K562 (cell line): ENCODE data around the gene OLFML3. TPM values are rescaled to one million over a fixed set of nuclear protein-coding genes. Genes with fewer than 3 reads are reported as not detected.
A peak's percentile ranks its signal among the peaks of the same experiment; 100 is the strongest.

Experiments
- ATAC-seq: fragments of 200-7000 bp; cut with Tn5 transposase; 3 replicates; pipeline ENCODE4 v1.9.1; 2020; ENCODE audit warnings: moderate library complexity
- BruUV-seq: library from RNA; stranded (reverse); fragments of 400-500 nt; replicated peaks from 2 replicates; lab custom pipeline; 2021; lab: Mats Ljungman, UMichigan
- CTCF ChIA-PET: fragments of 300-600 bp; formaldehyde crosslinking; extraction: SDS; loops from one replicate; lab custom pipeline; 2021; ENCODE audit warnings: low intra/inter-chr PET ratio; lab: Yijun Ruan, JAX
- POLR2A ChIA-PET: fragments of 300-600, 350-650 bp; sonication (Branson Sonifier 250); formaldehyde crosslinking; extraction: SDS; loops from one replicate; lab custom pipeline; 2021; ENCODE audit warnings: antibody characterized with exemption, inconsistent platforms; lab: Yijun Ruan, JAX
- DNase-seq, 4 experiments: peaks; one replicate each; pipeline versions ENCODE4 v3.0.0 to v3.0.0-alpha.2; 2011 to 2018; ENCODE audit warnings: low spot score in 3 of 4, mixed read lengths in 3 of 4; ENCODE audit errors: extremely low read depth in 1 of 4
- FAIRE-seq: peaks from 2 replicates; lab custom pipeline; 2011; peaks lifted over from hg19 to GRCh38; lab: Jason Lieb, UNC
- H2AFZ ChIP-seq: 2 replicates; pipeline ENCODE4 v1.6.0; 2011; ENCODE audit warnings: low read depth, low read length, control low read depth, inconsistent platforms
- H3K27ac ChIP-seq: fragments of 200-600 bp; 3 replicates; pipeline ENCODE4 v1.8.0; 2011; ENCODE audit warnings: low read depth, mild to moderate bottlenecking, control low read depth, inconsistent platforms, low read length, moderate library complexity, mixed read lengths; ENCODE audit errors: extremely low read depth
- H3K27me3 ChIP-seq, 2 experiments: fragments of 300-600 bp in 1 of 2; 2 replicates in 1 of 2; 3 replicates in 1 of 2; pipeline versions ENCODE4 v1.6.0 to v1.8.0; 2011; ENCODE audit warnings: inconsistent platforms in 2 of 2, low read length in 2 of 2, mild to moderate bottlenecking in 1 of 2, mixed read lengths in 1 of 2, moderate library complexity in 1 of 2; ENCODE audit not compliant: control insufficient read depth in 2 of 2, insufficient read depth in 2 of 2
- H3K36me3 ChIP-seq: fragments of 300-600 bp; 3 replicates; pipeline ENCODE4 v1.8.0; 2011; ENCODE audit warnings: mild to moderate bottlenecking, low read length, inconsistent platforms; ENCODE audit not compliant: control insufficient read depth, insufficient read depth
- H3K4me1 ChIP-seq, 2 experiments: fragments of 200-600 bp in 1 of 2; replicated peaks in 1 of 2; 2 replicates in 1 of 2; 3 replicates in 1 of 2; pipeline versions ENCODE4 v1.5.1 to v1.8.0; 2011; ENCODE audit warnings: inconsistent platforms in 2 of 2, low read length in 2 of 2, mild to moderate bottlenecking in 1 of 2, mixed read lengths in 1 of 2, moderate library complexity in 1 of 2; ENCODE audit not compliant: control insufficient read depth in 2 of 2, insufficient read depth in 2 of 2
- H3K4me2 ChIP-seq: 2 replicates; pipeline ENCODE4 v1.6.1; 2011; ENCODE audit warnings: low read length, control low read depth, inconsistent platforms, mixed read lengths; ENCODE audit not compliant: insufficient read depth
- H3K4me3 ChIP-seq: fragments of 200-600 bp; sonication (generic), shearing (Covaris generic); 2 replicates; pipeline ENCODE4 v1.5.1; 2016; ENCODE audit warnings: control low read depth, inconsistent platforms
- H3K79me2 ChIP-seq: fragments of 200-600 bp; 3 replicates; pipeline ENCODE4 v1.8.0; 2011; ENCODE audit warnings: low read length, inconsistent platforms; ENCODE audit not compliant: control insufficient read depth, insufficient read depth
- H3K9ac ChIP-seq, 2 experiments: 2 replicates each; pipeline versions ENCODE4 v1.6.0 to v1.6.1; 2011; ENCODE audit warnings: low read depth in 2 of 2, low read length in 2 of 2, control low read depth in 1 of 2, inconsistent platforms in 1 of 2, mild to moderate bottlenecking in 1 of 2, mixed read lengths in 1 of 2; ENCODE audit not compliant: insufficient read depth in 1 of 2
- H3K9me1 ChIP-seq: one replicate; pipeline ENCODE4 v1.6.0; 2011; ENCODE audit warnings: inconsistent platforms, mild to moderate bottlenecking, low read length, moderate library complexity; ENCODE audit not compliant: control insufficient read depth, insufficient read depth
- H3K9me3 ChIP-seq: replicated peaks from 2 replicates; pipeline ENCODE4 v1.5.1; 2011; ENCODE audit warnings: low read depth, low read length, inconsistent platforms; ENCODE audit not compliant: control insufficient read depth, insufficient read depth
- H4K20me1 ChIP-seq: replicated peaks from 2 replicates; pipeline ENCODE4 v1.6.1; 2011; ENCODE audit warnings: low read length, inconsistent platforms, mixed read lengths; ENCODE audit not compliant: control insufficient read depth, insufficient read depth
- TBL1XR1 ChIP-seq, 2 experiments: IDR thresholded peaks; 2 replicates each; pipeline ENCODE4 v1.6.1; 2012; ENCODE audit warnings: improper control_type of control experiment in 2 of 2, low read length in 2 of 2, mild to moderate bottlenecking in 1 of 2
- ZBTB11 ChIP-seq, 3 experiments: fragments of 200-800 bp in 1 of 3; fragments of 250-450 bp in 1 of 3; fragments of 450-650 bp in 1 of 3; sonication (Bioruptor Pico) in 1 of 3; sonication (Bioruptor generic) in 1 of 3; formaldehyde crosslinking in 1 of 3; IDR thresholded peaks; 2 replicates each; pipeline versions ENCODE4 v1.6.1 to v1.8.0; 2016 to 2022; ENCODE audit warnings: mild to moderate bottlenecking in 2 of 3, missing genetic modification characterization in 2 of 3, missing compliant biosample characterization in 1 of 3, moderate library complexity in 1 of 3
- WGBS: fragments of 100-300 bp; shearing (Covaris generic); methylation state at CpG from one replicate; pipeline ENCODE4 v1.1.6; 2016; ENCODE audit warnings: low coverage, mixed read lengths; ENCODE audit not compliant: insufficient coverage; ENCODE audit errors: missing lambda C conversion rate; 5-methylcytosine and 5-hydroxymethylcytosine counted together
- in situ Hi-C: fragments of 300-500 bp; cut with MboI; formaldehyde crosslinking; loops from 4 replicates; pipeline ENCODE4 v1.15.0; 2018; ENCODE audit warnings: inconsistent platforms, mixed read lengths
- intact Hi-C: fragments of 100-400 bp; cut with micrococcal nuclease; formaldehyde crosslinking; loops from 2 replicates; pipeline ENCODE4 v1.14.2; 2022
- polyA plus RNA-seq, 8 experiments: library from polyadenylated mRNA; depleted of rRNA in 4 of 8; stranded (reverse) in 5 of 8; unstranded in 3 of 8; fragments of >200 nt; fragmentation: Nextera tagmentation in 2 of 8; fragmentation: Illumina TruSeq in 1 of 8; extraction: Ambion mirVana in 2 of 8; extraction: Trizol in 1 of 8; gene quantifications; 2 replicates each; pipeline versions ENCODE4 v1.2.1 to v1.2.3, GENCODE V29; 2011 to 2014; ENCODE audit warnings: inconsistent platforms in 1 of 8, missing spikeins in 1 of 8
- total RNA-seq, 7 experiments: library from RNA; depleted of rRNA in 6 of 7; stranded (reverse); fragments of >200 nt in 6 of 7; fragmentation: Illumina TruSeq in 2 of 7; extraction: Trizol in 2 of 7; gene quantifications; 2 replicates each; pipeline versions ENCODE4 v1.2.1 to v1.2.3, GENCODE V29; 2011 to 2021; ENCODE audit warnings: low replicate concordance in 1 of 7

OLFML3 gene
- total and polyA plus RNA-seq, 9 of the 15 experiments (the other 6 are each of a cell fraction or from before 2014, with no cell fraction given): 0.07 to 0.13 (median 0.07) TPM; not detected in 6

DNA sequence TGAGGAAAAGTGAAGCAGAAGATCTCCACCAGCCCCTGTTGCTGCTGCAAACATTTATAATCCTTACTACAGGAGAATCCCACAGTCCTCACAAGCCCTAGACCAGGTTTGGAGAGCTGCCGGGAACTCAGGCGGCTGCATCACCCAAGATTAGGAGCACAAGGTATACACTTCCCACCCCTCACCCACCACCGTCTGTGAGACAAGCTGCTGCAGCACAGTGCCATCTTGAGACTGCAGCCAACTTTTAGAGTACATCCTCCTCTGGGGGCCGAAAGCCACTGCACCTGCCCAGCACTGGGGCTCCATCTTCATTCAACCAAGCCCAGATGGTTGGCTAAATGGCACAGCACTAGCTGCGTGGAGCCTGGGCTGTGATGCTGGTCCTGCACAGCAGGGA lies 13.8 kb downstream of the OLFML3 start:
- CTCF ChIA-PET: no interaction called here

More for the DNA sequence above, 13.8 kb downstream of the OLFML3 start:
- no peaks in the 10 kb centered on the region for H3K9me3 ChIP-seq
- no peaks in the 10 kb centered on the region for H3K9me1 ChIP-seq
- no peak overlapping the region for H3K27ac ChIP-seq
- H3K4me3 ChIP-seq: no peak overlapping the region
- WGBS: 4% methylated on average over 5 of the region's 5 CpGs
- H3K36me3 ChIP-seq: no peaks in the 10 kb centered on the region
- no peaks in the 10 kb centered on the region for H4K20me1 ChIP-seq
- TF ChIP-seq TBL1XR1 (IDR thresholded peaks at IDR 0.05; ENCODE audit: low read length in 2 of 2): no peak
- 0 out of 6 replicates have a peak, but pooled peaks of 1 of the 3 experiments have one; percentile 1 for TF ChIP-seq ZBTB11 (CRISPR knock-in tag; IDR thresholded peaks at IDR 0.05)
- H3K79me2 ChIP-seq: no peaks in the 10 kb centered on the region
- intact Hi-C loops (no loop called here), in situ Hi-C loops (loop anchor here (25.0 kb wide), 1 partner anchor 1069 kb away; no protein-coding TSS in a partner anchor)
- no peaks in the 10 kb centered on the region for H3K27me3 ChIP-seq
- no TSS peak for BruUV-seq
- ATAC-seq: no peak
- H3K4me2 ChIP-seq: no peak overlapping the region
- no peak overlapping the region for H3K9ac ChIP-seq
- DNase-seq: no peak
- POLR2A ChIA-PET: no interaction called here
- no peak for FAIRE-seq
- no peaks in the 10 kb centered on the region for H3K4me1 ChIP-seq
- H2AFZ ChIP-seq: no peak overlapping the region
